Effector memory CD8-positive, alpha-beta T cell (primary cell): ENCODE measurements around the gene PLA1A.

Experiments used
- ATAC-seq: fragments of 150-1000 bp; cut with Tn5 transposase; replicated peaks from 2 replicates; pipeline ENCODE4 v1.10.0; 2021; ENCODE audit warnings: mild to moderate bottlenecking, moderate library complexity
- DNase-seq, 3 experiments: peaks; one replicate each; pipeline ENCODE4 v3.0.0; 2021
- H3K27ac Mint-ChIP-seq, 2 donors: one replicate each; pipeline ENCODE4 v1.8.0; 2022; ENCODE audit warnings: mild to moderate bottlenecking in 2 of 2, mixed read lengths in 2 of 2, moderate library complexity in 2 of 2
- H3K27me3 Mint-ChIP-seq, 2 donors: one replicate each; pipeline ENCODE4 v1.8.0; 2022; ENCODE audit warnings: mixed read lengths in 2 of 2
- H3K36me3 Mint-ChIP-seq: one replicate; pipeline ENCODE4 v1.8.0; 2022; ENCODE audit warnings: mild to moderate bottlenecking, moderate library complexity, mixed read lengths; ENCODE audit not compliant: insufficient read depth
- H3K4me1 Mint-ChIP-seq, 2 donors: one replicate each; pipeline ENCODE4 v1.8.0; 2022; ENCODE audit warnings: low read depth in 2 of 2, mixed read lengths in 2 of 2
- H3K4me3 Mint-ChIP-seq, 2 donors: one replicate each; pipeline ENCODE4 v1.8.0; 2022; ENCODE audit warnings: mild to moderate bottlenecking in 2 of 2, mixed read lengths in 2 of 2, moderate library complexity in 2 of 2
- H3K9me3 Mint-ChIP-seq, 2 donors: one replicate each; pipeline ENCODE4 v1.8.0; 2022; ENCODE audit warnings: mixed read lengths in 2 of 2

Gene PLA1A

GRCh38 chr3:119641416-119641815 lies 43.7 kb downstream of the PLA1A start:
- DNase-seq (no peak), ATAC-seq (no peak)
- Mint-ChIP-seq H3K4me1 (peaks cover 6 to 11% of the 10 kb centered on the region in 2 donors), H3K27me3 (no peaks in the 10 kb centered on the region), H3K9me3 (no peaks in the 10 kb centered on the region), H3K36me3 (peaks cover 3% of the 10 kb centered on the region), H3K4me3 (no peak overlapping the region), H3K27ac (no peak overlapping the region)

GRCh38 chr3:119642746-119643473 lies 45.2 kb downstream of the PLA1A start:
- Mint-ChIP-seq H3K4me1 (peaks cover 6 to 10% of the 10 kb centered on the region in 2 donors), H3K27me3 (no peaks in the 10 kb centered on the region), H3K9me3 (no peaks in the 10 kb centered on the region), H3K27ac (no peak overlapping the region), H3K4me3 (no peak overlapping the region), H3K36me3 (peaks cover 3% of the 10 kb centered on the region)
- no peak for DNase-seq
- ATAC-seq = no peak

GRCh38 chr3:119643528-119643927 lies 45.8 kb downstream of the PLA1A start:
- Mint-ChIP-seq H3K36me3 (peaks cover 3% of the 10 kb centered on the region), H3K27ac (peak overlapping the region in 1 of 2 donors; percentile 65), H3K4me3 (no peak overlapping the region), H3K4me1 (peaks cover 3 to 5% of the 10 kb centered on the region in 2 donors), H3K9me3 (no peaks in the 10 kb centered on the region), H3K27me3 (no peaks in the 10 kb centered on the region)
- ATAC-seq (no peak), DNase-seq (no peak)

GRCh38 chr3:119644481-119644880 lies 46.8 kb downstream of the PLA1A start:
- H3K36me3 Mint-ChIP-seq = peaks cover 3% of the 10 kb centered on the region
- DNase-seq (no peak), ATAC-seq (no peak)
- no peaks in the 10 kb centered on the region for H3K27me3 Mint-ChIP-seq
- H3K4me3 Mint-ChIP-seq = no peak overlapping the region
- no peaks in the 10 kb centered on the region for H3K9me3 Mint-ChIP-seq
- no peak overlapping the region for H3K27ac Mint-ChIP-seq
- H3K4me1 Mint-ChIP-seq = no peaks in the 10 kb centered on the region

- Mint-ChIP-seq H3K4me1 (no peaks in the 10 kb centered on the region), H3K4me3 (no peak overlapping the region), H3K9me3 (no peaks in the 10 kb centered on the region), H3K27me3 (no peaks in the 10 kb centered on the region), H3K36me3 (peaks cover 3% of the 10 kb centered on the region), H3K27ac (no peak overlapping the region)
- ATAC-seq (no peak), DNase-seq (no peak)
Observed at GRCh38 chr3:119645813-119646212, 48.1 kb downstream of the PLA1A start.

- ATAC-seq (no peak), DNase-seq (no peak)
- Mint-ChIP-seq H3K36me3 (peaks cover 3% of the 10 kb centered on the region), H3K4me1 (no peaks in the 10 kb centered on the region), H3K27ac (no peak overlapping the region), H3K27me3 (no peaks in the 10 kb centered on the region), H3K4me3 (no peak overlapping the region), H3K9me3 (no peaks in the 10 kb centered on the region)
Observed at GRCh38 chr3:119647171-119647570, 49.5 kb downstream of the PLA1A start.

GRCh38 chr3:119647843-119648575 lies 50.3 kb downstream of the PLA1A start:
- H3K36me3 Mint-ChIP-seq = peaks cover 7% of the 10 kb centered on the region
- no peak for ATAC-seq

GRCh38 chr3:119649761-119650160 lies 52.1 kb downstream of the PLA1A start:
- no peak for DNase-seq
- no peak for ATAC-seq
- Mint-ChIP-seq H3K27ac (no peak overlapping the region), H3K4me3 (no peak overlapping the region), H3K27me3 (no peaks in the 10 kb centered on the region), H3K9me3 (no peaks in the 10 kb centered on the region), H3K4me1 (no peaks in the 10 kb centered on the region), H3K36me3 (peaks cover 7% of the 10 kb centered on the region)

More at GRCh38 chr3:119647843-119648575, 50.3 kb downstream of the PLA1A start:
- H3K4me3 Mint-ChIP-seq = no peak overlapping the region
- DNase-seq = no peak
- H3K27ac Mint-ChIP-seq = no peak overlapping the region
- H3K4me1 Mint-ChIP-seq = no peaks in the 10 kb centered on the region
- H3K27me3 Mint-ChIP-seq = no peaks in the 10 kb centered on the region
- no peaks in the 10 kb centered on the region for H3K9me3 Mint-ChIP-seq

GRCh38 chr3:119652306-119653033 lies 54.8 kb downstream of the PLA1A start:
- Mint-ChIP-seq H3K4me1 (no peaks in the 10 kb centered on the region), H3K36me3 (peaks cover 3% of the 10 kb centered on the region), H3K4me3 (no peak overlapping the region), H3K27me3 (no peaks in the 10 kb centered on the region), H3K9me3 (no peaks in the 10 kb centered on the region), H3K27ac (no peak overlapping the region)
- DNase-seq = no peak
- ATAC-seq = no peak

GRCh38 chr3:119653876-119654275 lies 56.2 kb downstream of the PLA1A start:
- Mint-ChIP-seq H3K9me3 (no peaks in the 10 kb centered on the region), H3K4me3 (no peak overlapping the region), H3K36me3 (peaks cover 3% of the 10 kb centered on the region), H3K4me1 (no peaks in the 10 kb centered on the region), H3K27ac (no peak overlapping the region), H3K27me3 (no peaks in the 10 kb centered on the region)
- ATAC-seq (no peak), DNase-seq (no peak)

GRCh38 chr3:119657887-119658702 lies 60.4 kb downstream of the PLA1A start:
- Mint-ChIP-seq H3K27me3 (no peaks in the 10 kb centered on the region), H3K4me1 (no peaks in the 10 kb centered on the region), H3K36me3 (no peaks in the 10 kb centered on the region), H3K9me3 (no peaks in the 10 kb centered on the region), H3K4me3 (no peak overlapping the region), H3K27ac (no peak overlapping the region)
- no peak for DNase-seq
- no peak for ATAC-seq

GRCh38 chr3:119658994-119659393 lies 61.3 kb downstream of the PLA1A start:
- Mint-ChIP-seq H3K4me1 (no peaks in the 10 kb centered on the region), H3K36me3 (no peaks in the 10 kb centered on the region), H3K9me3 (no peaks in the 10 kb centered on the region), H3K4me3 (no peak overlapping the region), H3K27me3 (no peaks in the 10 kb centered on the region), H3K27ac (no peak overlapping the region)
- DNase-seq = no peak
- ATAC-seq = no peak

- no peak for ATAC-seq
- Mint-ChIP-seq H3K4me3 (no peak overlapping the region), H3K27me3 (no peaks in the 10 kb centered on the region), H3K9me3 (no peaks in the 10 kb centered on the region), H3K27ac (no peak overlapping the region), H3K36me3 (no peaks in the 10 kb centered on the region), H3K4me1 (no peaks in the 10 kb centered on the region)
- DNase-seq = no peak
Observed at GRCh38 chr3:119659606-119660291, 62.1 kb downstream of the PLA1A start.
